Measurements from ENCODE around the gene NTN5.

The NTN5 gene

DNA sequence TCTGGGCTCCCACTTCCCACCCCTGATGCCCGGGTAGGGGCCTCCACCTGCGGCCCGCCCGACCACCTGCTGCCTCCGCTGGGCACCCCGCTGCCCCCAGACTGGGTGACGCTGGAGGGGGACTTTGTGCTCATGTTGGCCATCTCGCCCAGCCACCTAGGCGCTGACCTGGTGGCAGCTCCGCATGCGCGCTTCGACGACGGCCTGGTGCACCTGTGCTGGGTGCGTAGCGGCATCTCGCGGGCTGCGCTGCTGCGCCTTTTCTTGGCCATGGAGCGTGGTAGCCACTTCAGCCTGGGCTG lies 43.6 kb downstream of the NTN5 start:
- DNase-seq: no peak

DNA sequence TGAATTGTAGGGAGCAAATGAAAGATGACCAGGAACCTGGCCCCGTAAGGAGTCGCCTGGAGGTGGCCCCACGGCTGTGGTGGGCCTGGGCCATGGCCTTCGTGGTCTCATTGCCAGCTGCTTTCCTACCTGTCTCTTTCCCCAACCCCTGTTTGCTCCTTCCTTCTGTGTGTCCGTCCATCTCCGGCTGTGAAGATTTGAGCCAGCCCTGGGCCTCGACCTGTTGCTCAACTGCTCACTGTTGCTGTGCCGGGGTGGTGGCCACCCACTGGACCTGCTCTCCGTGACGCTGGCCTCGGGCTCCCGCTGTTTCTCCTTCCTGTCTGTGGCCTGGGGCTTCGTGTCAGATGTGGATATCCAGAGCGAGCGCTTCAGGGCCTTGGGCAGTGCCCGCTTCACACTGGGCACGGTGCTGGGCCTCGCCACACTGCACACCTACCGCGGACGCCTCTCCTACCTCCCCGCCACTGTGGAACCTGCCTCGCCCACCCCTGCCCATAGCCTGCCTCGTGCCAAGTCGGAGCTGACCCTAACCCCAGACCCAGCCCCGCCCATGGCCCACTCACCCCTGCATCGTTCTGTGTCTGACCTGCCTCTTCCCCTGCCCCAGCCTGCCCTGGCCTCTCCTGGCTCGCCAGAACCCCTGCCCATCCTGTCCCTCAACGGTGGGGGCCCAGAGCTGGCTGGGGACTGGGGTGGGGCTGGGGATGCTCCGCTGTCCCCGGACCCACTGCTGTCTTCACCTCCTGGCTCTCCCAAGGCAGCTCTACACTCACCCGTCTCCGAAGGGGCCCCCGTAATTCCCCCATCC lies 44.1 kb downstream of the NTN5 start:
- no peak for DNase-seq

GRCh38 chr19:48627865-48628314 lies 44.9 kb downstream of the NTN5 start:
- DNase-seq: no peak

- no peak for DNase-seq
These were observed 45.5 kb downstream of the NTN5 start for GRCh38 chr19:48627201-48627864.

- DNase-seq: no peak
These were observed 46.9 kb downstream of the NTN5 start for GRCh38 chr19:48625891-48626327.

DNA sequence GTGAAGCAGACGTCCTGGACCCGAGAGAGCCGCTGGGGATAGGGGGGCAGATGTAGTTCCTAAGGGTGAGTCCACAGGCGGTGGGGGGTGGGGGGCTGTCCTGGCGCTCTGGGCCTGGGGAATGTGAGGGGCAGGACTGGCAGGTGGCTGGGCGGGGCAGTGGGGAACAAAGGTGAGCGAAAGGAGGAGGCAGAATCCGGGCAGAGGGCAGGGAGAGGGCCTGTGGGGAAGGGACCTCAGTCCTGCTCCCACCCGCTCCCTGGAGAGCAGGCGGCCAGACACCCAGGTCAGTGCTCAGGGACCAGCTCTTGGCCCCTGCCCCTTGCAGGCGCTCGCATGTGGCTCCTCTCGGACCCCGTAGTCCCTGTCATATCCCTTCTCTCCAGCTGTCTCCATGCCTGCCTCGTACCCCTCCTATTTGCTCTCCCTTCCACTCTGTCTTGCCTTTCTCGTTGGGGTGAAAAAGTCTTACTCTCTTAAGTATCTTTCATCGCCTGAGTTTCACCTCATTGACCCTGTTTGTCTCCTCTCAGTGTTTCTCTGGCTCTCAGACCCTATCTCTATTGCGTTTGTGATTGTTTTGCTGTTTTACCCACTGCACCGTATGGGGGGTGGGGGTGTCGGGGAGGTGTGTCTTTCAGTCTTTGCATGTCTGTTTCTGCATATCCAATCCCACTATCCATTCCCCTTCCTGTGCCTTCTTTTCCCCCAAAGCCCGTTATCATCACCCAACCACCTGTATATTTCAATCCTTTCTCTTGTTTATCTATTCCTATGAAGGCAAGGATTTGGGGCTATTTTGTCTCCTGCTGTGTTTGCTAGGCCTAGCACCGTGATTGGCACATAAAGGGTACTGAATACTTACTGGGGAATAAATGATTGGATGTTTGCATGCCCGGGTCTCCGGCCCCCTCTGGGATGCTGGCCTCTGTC lies 47.8 kb downstream of the NTN5 start:
- DNase-seq: no peak

DNA sequence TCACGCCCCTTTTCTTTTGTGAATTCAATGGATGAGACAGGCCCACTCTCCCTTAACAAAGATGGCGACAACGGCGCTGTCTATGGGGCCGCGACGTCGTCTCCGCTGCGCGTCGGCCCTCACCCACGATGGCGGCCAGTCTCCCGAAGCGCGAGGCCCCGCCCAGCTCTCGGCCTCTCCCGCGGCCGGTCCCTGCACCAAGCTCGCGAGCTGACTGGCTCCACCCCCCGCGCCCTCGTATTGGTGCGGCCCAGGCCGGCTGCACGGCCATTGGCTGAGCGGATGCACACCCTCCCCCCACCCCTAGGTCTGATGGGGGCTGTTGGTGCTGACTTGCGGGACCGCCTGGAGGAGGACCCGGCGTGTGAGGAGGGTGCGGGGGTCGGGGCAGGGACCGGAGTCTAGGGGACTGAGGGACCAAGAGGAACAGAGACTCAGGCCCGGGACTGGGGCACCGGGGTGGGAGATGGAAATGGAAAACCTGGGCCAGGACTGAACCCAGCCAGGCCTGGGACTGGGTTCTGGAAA lies 48.7 kb downstream of the NTN5 start:
- peak; percentile 98 for DNase-seq

DNA sequence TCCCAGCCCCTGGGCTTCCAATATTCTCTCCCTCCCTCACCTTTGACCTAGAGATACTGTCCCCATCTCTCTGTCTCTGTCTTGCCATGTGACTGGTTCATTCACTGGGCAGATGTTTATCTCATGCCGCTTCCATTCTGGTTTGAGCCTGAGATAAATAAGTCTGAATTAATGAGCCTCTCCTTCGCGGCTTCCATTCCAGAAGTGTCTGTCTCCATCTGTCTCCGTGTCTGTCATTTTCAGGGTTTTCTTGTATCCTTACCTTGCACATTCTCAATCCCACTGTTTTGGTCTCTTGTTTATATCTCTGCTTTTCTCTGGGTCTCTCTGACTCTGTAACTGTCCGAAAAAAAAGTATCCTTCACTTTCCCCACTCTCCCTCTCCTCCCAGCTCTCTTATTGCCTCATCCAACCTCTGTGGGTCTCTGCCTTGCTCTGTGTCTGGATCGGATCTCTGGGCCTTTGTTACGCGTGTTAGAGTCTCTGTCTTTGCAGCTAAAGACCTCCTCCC lies 49.2 kb downstream of the NTN5 start:
- no peak for DNase-seq

- no peak for DNase-seq
These were observed 52.9 kb downstream of the NTN5 start for GRCh38 chr19:48619692-48620585.

DNA sequence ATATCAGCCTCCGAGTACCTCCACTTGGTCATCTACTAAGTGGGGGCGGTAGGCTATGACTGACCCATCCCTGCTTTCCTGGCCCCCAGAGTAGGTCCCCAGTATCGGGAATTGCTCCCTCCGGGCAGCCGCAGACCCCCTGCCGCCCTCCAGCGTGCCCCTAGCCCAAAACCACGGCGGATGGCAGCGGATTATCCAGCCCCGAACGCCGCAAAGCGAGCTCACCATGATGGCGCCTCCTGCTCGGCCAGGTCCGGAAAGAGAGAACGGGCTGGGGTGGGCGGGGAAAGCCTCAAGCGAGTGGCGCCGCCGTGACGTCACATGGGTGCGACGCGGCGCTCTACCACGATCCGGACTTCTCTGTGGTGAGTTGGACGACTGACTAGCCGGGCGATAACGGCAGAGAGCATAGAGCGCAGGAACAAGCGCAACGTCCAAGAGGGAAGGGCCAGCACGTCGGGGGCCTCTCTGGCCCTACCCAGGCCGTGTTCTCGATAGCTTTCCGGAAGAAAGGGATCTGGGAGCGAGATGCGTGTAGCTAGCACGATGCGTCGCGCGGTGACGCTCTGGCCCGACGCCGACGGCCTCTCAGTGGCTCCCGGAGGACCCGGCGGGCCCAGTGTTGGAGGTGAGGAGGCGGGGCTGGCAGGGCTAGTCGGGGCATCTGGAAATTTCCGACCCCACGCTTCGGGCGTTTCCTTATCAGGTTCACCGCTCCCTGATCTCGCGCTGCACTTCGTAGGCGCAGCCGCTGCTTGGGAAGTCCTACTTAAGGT lies 53.7 kb downstream of the NTN5 start, which contains the start of the genes RPL18 and SPHK2:
Gene RPL18, minus strand, starts transcription at position 263 of the 776 bp plus-strand sequence. Its CDS starts 35 bp downstream, at position 228.
Gene SPHK2, plus strand, starts transcription at position 591 of the 776 bp plus-strand sequence. CDS start 1,009 bp downstream, outside the sequence.
- peak; percentile 98 for DNase-seq

- DNase-seq: no peak
These were observed 54.4 kb downstream of the NTN5 start for GRCh38 chr19:48618278-48618915.

DNA sequence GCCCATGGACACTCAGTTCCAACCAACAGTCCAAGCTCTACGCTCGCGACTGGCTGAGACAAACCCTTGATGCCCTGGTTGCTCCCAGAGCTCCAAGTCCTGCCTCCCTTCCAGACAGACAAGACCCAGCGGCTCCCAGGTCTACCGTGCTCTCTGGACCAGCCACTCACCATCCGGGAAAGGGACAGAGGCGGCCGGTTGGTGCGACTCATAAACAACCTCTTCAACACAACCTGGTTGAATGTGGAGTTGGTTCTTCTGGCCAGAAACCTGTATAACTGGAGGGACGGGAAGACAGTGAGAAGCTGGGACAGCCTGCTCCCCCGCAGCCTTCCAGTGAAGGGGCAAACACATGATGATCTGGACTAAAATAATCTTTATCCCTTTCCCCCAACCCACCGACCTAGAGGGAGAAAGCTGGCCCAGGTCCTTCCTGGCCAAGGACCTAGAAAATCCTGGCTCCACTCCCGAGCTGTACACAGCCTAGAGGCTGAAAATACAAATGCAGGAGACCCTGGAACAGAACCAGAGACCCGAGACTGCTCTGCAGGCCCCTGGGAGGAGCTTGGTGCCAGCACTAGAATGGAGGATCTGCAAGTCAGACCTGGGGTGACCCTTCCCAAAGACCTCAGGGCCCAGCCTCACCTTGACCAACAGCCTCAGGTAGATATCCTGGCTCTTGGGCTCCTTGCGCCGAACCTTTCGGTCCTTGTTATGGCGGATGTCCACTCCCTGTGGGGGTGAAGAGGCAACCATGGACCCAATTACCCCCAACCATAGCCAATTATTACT lies 55.5 kb downstream of the NTN5 start:
- DNase-seq: no peak

GRCh38 chr19:48616491-48617056 lies 56.2 kb downstream of the NTN5 start:
- no peak for DNase-seq

GRCh38 chr19:48616041-48616436 lies 56.8 kb downstream of the NTN5 start:
- no peak for DNase-seq

GRCh38 chr19:48615231-48616040 lies 57.4 kb downstream of the NTN5 start:
- no peak for DNase-seq

DNA sequence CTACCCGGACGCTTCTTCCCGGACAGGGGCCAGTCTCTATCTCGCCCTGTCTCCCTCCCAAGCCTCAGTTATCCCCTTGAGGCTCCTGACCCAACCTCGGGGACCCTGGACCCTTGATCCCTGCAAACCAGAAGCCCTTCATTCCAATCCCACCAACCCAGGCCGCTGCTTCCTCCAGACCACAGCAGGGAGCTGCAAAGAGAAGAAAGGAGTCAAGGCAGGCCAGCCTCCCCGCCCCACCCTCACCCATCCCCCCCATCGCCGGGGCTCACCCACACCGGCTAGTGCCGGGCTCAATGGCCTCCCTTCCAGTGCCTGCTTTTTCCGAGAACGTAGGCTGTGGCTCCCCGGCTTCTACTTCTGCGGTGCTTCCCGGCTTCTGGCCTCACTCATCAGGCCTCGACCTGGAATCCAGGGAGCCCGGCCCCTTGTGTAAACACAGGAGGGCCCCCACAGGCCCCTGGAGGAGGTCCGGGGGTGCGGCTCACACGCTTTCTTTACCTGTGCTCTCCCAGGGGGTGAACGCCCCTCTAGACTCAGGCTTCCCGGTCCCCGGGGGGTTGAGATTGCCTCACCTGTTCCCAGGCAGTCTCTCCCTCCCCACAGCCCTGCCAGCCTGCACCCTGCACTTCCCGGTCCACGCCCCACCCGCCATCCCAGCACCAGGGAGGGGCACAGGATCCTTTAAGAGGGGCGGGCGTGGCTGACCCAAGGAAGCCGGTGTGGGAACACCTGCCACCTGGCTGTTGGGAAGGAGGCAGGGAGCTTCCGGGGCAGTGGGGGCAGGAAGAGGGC lies 58.2 kb downstream of the NTN5 start, which contains the start of gene FAM83E:
Gene FAM83E, minus strand, starts transcription at position 641 of the 795 bp plus-strand sequence. CDS start 1,704 bp downstream, outside the sequence.
- no peak for DNase-seq

DNA sequence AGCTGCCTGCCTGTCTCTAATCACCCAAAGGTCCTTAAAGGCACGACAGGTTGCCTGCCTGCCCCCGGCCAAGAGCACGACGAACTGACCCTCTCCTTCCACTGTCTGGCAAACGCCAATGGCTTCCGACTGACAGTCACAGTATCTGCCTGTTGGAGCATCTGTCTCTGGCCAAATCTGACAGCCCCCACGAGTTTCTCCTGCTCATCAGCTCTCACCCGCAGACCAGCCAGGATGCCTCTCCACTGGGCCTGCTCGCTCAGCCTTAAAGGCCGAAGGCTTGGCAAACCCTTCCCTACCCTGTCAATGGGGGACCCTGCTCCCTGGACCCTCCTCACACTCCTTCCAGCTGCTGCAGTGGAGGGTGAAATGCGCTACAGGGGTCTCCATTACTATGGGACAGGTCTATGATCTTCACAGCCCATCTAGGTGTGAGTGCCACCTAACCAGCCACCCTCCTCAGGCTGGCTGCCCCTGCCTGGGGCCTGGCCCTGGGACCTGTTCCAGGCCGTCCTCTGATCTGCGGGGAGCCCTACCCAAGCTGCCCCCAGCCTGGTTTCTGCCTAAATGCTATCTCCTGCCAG lies 58.9 kb downstream of the NTN5 start:
- no peak for DNase-seq
